ENCODE measurements around the gene CYP4F3.

The CYP4F3 gene

DNA sequence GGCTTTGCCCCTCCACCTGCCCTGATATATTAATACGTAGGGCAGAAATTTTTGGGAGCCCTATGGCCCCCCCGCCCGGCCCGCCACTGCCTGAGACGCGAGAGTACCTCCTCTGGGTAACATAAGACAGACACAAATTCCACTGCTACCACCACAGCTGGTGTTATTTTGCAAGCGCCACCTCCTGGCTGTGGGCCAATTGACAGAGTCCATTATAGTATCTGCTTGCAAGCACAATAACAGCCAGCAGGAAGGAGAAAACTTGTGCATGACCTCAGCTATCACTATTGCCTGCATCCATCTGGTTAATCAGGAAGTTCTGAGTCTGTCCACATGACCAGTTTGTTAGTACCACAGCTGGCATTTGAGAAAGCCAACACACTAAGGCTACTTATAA is 61.8 kb downstream of the CYP4F3 start:
- DNase-seq (ENCODE audit: insufficient read length, low spot score): no peak
- FAIRE-seq: no peak
- TF ChIP-seq, protein P1, sequence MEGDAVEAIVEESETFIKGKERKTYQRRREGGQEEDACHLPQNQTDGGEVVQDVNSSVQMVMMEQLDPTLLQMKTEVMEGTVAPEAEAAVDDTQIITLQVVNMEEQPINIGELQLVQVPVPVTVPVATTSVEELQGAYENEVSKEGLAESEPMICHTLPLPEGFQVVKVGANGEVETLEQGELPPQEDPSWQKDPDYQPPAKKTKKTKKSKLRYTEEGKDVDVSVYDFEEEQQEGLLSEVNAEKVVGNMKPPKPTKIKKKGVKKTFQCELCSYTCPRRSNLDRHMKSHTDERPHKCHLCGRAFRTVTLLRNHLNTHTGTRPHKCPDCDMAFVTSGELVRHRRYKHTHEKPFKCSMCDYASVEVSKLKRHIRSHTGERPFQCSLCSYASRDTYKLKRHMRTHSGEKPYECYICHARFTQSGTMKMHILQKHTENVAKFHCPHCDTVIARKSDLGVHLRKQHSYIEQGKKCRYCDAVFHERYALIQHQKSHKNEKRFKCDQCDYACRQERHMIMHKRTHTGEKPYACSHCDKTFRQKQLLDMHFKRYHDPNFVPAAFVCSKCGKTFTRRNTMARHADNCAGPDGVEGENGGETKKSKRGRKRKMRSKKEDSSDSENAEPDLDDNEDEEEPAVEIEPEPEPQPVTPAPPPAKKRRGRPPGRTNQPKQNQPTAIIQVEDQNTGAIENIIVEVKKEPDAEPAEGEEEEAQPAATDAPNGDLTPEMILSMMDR (IDR thresholded peaks at IDR 0.05; ENCODE audit: insufficient read depth, missing control alignments): peak; percentile 1

Measured in D721Med (cell line).